PFSK-1 (cell line): ENCODE data around the gene ADAMTS13.

Source experiments
- FOXP2 ChIP-seq: optimal IDR thresholded peaks from 2 replicates; pipeline ENCODE3; 2011; ENCODE audit warnings: borderline replicate concordance, control low read depth, inconsistent platforms; ENCODE audit not compliant: insufficient read depth; ENCODE audit errors: extremely low read length, extremely low read depth
- POLR2AphosphoS5 ChIP-seq: IDR thresholded peaks from 2 replicates; pipeline ENCODE4 v1.6.1; 2012; ENCODE audit warnings: low read depth, mild to moderate bottlenecking, control low read depth, low read length, moderate library complexity
- REST ChIP-seq, 2 experiments: IDR thresholded peaks; 2 replicates each; pipeline versions ENCODE4 v1.6.1 to v1.8.0; 2011 to 2012; ENCODE audit warnings: low read depth in 2 of 2, low read length in 2 of 2, control low read depth in 1 of 2, inconsistent platforms in 1 of 2, mild to moderate bottlenecking in 1 of 2, moderate library complexity in 1 of 2; ENCODE audit not compliant: insufficient read depth in 1 of 2
- SIN3A ChIP-seq: IDR thresholded peaks from 2 replicates; pipeline ENCODE4 v1.6.1; 2012; ENCODE audit warnings: mild to moderate bottlenecking, low read length, moderate library complexity, borderline replicate concordance; ENCODE audit not compliant: insufficient read depth
- TAF1 ChIP-seq: IDR thresholded peaks from 2 replicates; pipeline ENCODE4 v1.6.1; 2012; ENCODE audit warnings: low read length, control low read depth, borderline replicate concordance; ENCODE audit not compliant: insufficient read depth

ADAMTS13 gene

GRCh38 chr9:133474215-133474614, 52.0 kb downstream of the ADAMTS13 start:
- TF ChIP-seq POLR2AphosphoS5 (no peak), TAF1 (no peak), REST (IDR thresholded peaks at IDR 0.05; ENCODE audit: insufficient read depth in 1 of 2, low read depth in 2 of 2, low read length in 2 of 2) (no peak), SIN3A (no peak), FOXP2 (no peak)

- no peak for TF ChIP-seq TAF1
- no peak for TF ChIP-seq POLR2AphosphoS5
- no peak for TF ChIP-seq SIN3A
- no peak for TF ChIP-seq FOXP2
- no peak for TF ChIP-seq REST (IDR thresholded peaks at IDR 0.05; ENCODE audit: insufficient read depth in 1 of 2, low read depth in 2 of 2, low read length in 2 of 2)
Observed at GRCh38 chr9:133474853-133475252, 52.7 kb downstream of the ADAMTS13 start.

- no peak for TF ChIP-seq FOXP2
- no peak for TF ChIP-seq POLR2AphosphoS5
- TF ChIP-seq REST (IDR thresholded peaks at IDR 0.05; ENCODE audit: insufficient read depth in 1 of 2, low read depth in 2 of 2, low read length in 2 of 2): no peak
- no peak for TF ChIP-seq TAF1
- no peak for TF ChIP-seq SIN3A
Observed at GRCh38 chr9:133475292-133476012, 53.3 kb downstream of the ADAMTS13 start.

- TF ChIP-seq TAF1: no peak
- TF ChIP-seq SIN3A: no peak
- TF ChIP-seq REST (IDR thresholded peaks at IDR 0.05; ENCODE audit: insufficient read depth in 1 of 2, low read depth in 2 of 2, low read length in 2 of 2): no peak
- no peak for TF ChIP-seq FOXP2
- no peak for TF ChIP-seq POLR2AphosphoS5
Observed at GRCh38 chr9:133476036-133476931, 54.1 kb downstream of the ADAMTS13 start.
